GM12872 (cell line): Measurements from ENCODE around the gene DUOXA1.

ENCODE experiments used
- TF ChIP-seq, protein P1 (sequence below): IDR thresholded peaks from 3 replicates; pipeline ENCODE4 v1.5.1; 2011; ENCODE audit warnings: low read depth, mild to moderate bottlenecking, low read length, moderate library complexity; ENCODE audit not compliant: insufficient read depth

Gene DUOXA1

GRCh38 chr15:45118131-45118588, 11.5 kb downstream of the DUOXA1 start:
- TF ChIP-seq, protein P1, sequence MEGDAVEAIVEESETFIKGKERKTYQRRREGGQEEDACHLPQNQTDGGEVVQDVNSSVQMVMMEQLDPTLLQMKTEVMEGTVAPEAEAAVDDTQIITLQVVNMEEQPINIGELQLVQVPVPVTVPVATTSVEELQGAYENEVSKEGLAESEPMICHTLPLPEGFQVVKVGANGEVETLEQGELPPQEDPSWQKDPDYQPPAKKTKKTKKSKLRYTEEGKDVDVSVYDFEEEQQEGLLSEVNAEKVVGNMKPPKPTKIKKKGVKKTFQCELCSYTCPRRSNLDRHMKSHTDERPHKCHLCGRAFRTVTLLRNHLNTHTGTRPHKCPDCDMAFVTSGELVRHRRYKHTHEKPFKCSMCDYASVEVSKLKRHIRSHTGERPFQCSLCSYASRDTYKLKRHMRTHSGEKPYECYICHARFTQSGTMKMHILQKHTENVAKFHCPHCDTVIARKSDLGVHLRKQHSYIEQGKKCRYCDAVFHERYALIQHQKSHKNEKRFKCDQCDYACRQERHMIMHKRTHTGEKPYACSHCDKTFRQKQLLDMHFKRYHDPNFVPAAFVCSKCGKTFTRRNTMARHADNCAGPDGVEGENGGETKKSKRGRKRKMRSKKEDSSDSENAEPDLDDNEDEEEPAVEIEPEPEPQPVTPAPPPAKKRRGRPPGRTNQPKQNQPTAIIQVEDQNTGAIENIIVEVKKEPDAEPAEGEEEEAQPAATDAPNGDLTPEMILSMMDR, result peak; percentile 100

DNA sequence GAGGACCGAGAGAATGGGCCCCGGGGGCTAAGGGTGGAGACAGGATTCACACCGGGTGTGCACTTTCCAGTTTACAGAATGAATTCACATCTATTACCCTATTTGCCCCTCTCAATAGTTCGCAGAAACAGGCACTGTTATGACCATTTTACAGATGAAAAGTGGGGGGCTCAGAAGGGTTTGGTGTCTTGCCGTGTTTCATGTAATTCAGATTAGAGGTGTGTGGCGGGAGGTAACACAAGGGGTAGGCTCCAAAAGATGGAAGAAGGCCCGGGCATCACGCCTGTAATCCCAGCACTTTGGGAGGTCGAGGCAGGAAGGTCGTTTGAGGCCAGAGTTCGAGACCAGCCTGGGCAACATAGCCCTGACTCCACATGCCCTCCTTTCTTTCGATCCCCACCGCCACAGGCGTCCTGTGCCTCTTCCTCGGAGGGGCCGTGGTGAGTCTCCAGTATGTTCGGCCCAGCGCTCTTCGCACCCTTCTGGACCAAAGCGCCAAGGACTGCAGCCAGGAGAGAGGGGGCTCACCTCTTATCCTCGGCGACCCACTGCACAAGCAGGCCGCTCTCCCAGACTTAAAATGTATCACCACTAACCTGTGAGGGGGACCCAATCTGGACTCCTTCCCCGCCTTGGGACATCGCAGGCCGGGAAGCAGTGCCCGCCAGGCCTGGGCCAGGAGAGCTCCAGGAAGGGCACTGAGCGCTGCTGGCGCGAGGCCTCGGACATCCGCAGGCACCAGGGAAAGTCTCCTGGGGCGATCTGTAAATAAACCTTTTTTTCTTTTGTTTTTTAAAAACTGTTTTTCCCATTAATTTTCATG, 12.2 kb downstream of the DUOXA1 start:
- TF ChIP-seq, protein P1, result no peak

GRCh38 chr15:45116482-45117307, 13.0 kb downstream of the DUOXA1 start:
- TF ChIP-seq, protein P1, result no peak

- TF ChIP-seq, protein P1, result no peak
These were observed 13.6 kb downstream of the DUOXA1 start for GRCh38 chr15:45116006-45116481.

DNA sequence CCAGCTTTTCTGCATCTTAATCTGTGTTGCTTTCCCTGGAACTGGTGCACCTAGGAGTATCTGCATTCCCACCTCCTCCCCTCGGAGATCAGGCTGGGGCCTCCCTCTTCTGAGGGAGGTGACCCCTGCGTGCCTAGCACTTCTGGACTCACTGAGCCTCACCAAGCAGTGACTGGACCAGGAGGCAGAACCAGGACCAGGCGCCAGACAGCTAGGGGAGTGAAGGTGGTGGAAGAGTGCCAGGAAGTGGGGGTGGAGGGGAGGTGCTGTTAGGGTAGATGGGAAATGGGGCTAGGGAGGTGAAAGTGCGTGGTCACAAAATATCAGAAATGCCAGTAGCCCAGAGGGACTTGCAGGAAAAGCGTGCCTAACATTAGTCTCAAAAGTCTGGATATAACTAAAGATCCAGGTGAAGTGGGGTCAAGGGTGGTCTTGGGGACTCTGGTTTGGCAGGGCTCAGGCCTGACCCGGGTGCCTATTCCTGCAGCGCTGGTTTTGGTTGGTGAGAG, 14.3 kb downstream of the DUOXA1 start:
- TF ChIP-seq, protein P1, result no peak

- TF ChIP-seq, protein P1, result no peak
These were observed 15.0 kb downstream of the DUOXA1 start for GRCh38 chr15:45114751-45115085.
